Neural crest cell (in vitro differentiated cells): ENCODE results near the gene WDSUB1. TPM values are rescaled to one million over a fixed set of nuclear protein-coding genes. Genes with fewer than 3 reads are reported as not detected.

Experiments used
- DNase-seq: peaks from one replicate; pipeline ENCODE4 v3.0.0; 2021; ENCODE audit warnings: low read depth, mixed read lengths, low spot score
- H3K27ac Mint-ChIP-seq: one replicate; pipeline ENCODE4 v1.8.0; 2021; ENCODE audit warnings: mild to moderate bottlenecking, mixed read lengths; ENCODE audit not compliant: unreplicated experiment
- H3K27me3 Mint-ChIP-seq: 2 replicates; pipeline ENCODE4 v1.8.0; 2021; ENCODE audit warnings: low read depth, mild to moderate bottlenecking, mixed read lengths
- H3K36me3 Mint-ChIP-seq: 2 replicates; pipeline ENCODE4 v1.8.0; 2021; ENCODE audit warnings: low read depth, mild to moderate bottlenecking, mixed read lengths
- H3K4me1 Mint-ChIP-seq: 2 replicates; pipeline ENCODE4 v1.8.0; 2021; ENCODE audit warnings: mixed read lengths
- H3K4me3 Mint-ChIP-seq: one replicate; pipeline ENCODE4 v1.8.0; 2021; ENCODE audit warnings: mild to moderate bottlenecking, mixed read lengths
- H3K9me3 Mint-ChIP-seq: 2 replicates; pipeline ENCODE4 v1.8.0; 2021; ENCODE audit warnings: mixed read lengths
- total RNA-seq: library from RNA; stranded (reverse); gene quantifications from 2 replicates; pipeline ENCODE4 v1.2.1, GENCODE V29; 2021
- TF ChIP-seq, protein P1 (sequence below): fragments of 200-600 bp; sonication (generic); conservative IDR thresholded peaks from 2 replicates; pipeline ENCODE4 v1.5.0; 2021; ENCODE audit warnings: antibody characterized with exemption, mild to moderate bottlenecking

Gene WDSUB1
- total RNA-seq, 1 donor from 2014 or later, result 4.9 TPM

DNA sequence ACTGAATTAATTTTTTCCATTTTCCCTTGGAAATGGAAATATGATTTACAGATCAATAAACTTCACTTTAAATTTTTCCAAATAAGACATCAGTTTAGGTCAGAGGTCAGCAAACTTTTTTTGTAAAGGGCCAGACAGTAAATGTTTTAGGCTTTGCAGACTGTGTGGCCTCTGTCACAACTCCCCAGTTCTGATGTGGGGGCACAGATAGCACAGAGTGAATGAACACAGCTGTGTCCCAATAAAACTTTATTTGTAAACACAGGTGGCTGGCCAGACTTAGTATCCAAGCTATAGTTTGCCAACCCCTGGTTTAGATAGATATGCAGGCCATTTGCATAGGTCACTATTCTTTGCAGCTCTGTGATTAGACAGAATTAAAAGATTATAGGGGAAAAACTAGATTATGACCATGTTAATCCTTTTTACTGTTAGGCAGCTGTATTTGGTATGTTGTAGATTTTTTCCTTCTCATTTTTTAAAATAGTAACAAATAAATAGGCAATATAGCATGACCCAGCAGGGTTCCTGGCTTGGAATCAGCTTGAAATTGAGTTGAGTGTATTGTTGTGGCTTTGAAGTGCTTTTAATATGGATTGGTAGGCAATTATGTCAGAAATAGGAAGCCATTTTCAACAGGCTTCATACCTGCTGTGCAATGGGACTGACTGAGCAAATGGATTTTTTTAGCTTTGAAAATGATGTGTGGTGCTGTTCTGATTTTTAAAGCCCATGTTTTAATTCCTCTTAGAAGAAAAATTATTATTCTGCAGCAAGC, 59.7 kb downstream of the WDSUB1 start:
- TF ChIP-seq, protein P1, sequence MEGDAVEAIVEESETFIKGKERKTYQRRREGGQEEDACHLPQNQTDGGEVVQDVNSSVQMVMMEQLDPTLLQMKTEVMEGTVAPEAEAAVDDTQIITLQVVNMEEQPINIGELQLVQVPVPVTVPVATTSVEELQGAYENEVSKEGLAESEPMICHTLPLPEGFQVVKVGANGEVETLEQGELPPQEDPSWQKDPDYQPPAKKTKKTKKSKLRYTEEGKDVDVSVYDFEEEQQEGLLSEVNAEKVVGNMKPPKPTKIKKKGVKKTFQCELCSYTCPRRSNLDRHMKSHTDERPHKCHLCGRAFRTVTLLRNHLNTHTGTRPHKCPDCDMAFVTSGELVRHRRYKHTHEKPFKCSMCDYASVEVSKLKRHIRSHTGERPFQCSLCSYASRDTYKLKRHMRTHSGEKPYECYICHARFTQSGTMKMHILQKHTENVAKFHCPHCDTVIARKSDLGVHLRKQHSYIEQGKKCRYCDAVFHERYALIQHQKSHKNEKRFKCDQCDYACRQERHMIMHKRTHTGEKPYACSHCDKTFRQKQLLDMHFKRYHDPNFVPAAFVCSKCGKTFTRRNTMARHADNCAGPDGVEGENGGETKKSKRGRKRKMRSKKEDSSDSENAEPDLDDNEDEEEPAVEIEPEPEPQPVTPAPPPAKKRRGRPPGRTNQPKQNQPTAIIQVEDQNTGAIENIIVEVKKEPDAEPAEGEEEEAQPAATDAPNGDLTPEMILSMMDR, result no peak
- DNase-seq, result no peak
- H3K36me3 Mint-ChIP-seq, result peaks cover 3% of the 10 kb centered on the region
- no peak overlapping the region for H3K4me3 Mint-ChIP-seq
- no peaks in the 10 kb centered on the region for H3K27me3 Mint-ChIP-seq
- H3K4me1 Mint-ChIP-seq, result peaks cover 15% of the 10 kb centered on the region
- no peaks in the 10 kb centered on the region for H3K9me3 Mint-ChIP-seq
- no peak overlapping the region for H3K27ac Mint-ChIP-seq

DNA sequence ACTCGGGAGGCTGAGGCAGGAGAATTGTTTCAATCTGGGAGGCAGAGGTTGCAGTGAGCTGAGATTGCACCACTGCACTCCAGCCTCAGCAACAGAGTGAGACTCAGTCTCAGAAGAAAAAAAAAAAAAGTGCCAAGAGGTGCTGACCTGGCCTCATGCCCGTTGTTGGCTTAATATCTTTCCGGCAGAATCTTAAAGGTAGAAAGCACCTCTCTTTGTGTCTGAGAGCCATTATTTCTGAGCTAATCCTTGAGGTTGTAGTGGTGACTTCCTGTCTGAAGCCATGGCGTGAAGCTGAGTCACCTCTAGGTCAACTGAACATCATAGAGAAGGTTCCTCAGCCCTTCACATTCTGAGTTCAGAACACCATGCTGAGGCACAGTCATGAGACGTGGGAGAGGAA, 60.4 kb downstream of the WDSUB1 start:
- no peak overlapping the region for H3K4me3 Mint-ChIP-seq
- TF ChIP-seq, protein P1, result no peak
- no peaks in the 10 kb centered on the region for H3K9me3 Mint-ChIP-seq
- DNase-seq, result no peak
- no peaks in the 10 kb centered on the region for H3K27me3 Mint-ChIP-seq
- H3K4me1 Mint-ChIP-seq, result peaks cover 15% of the 10 kb centered on the region
- H3K36me3 Mint-ChIP-seq, result peaks cover 5% of the 10 kb centered on the region
- H3K27ac Mint-ChIP-seq, result peak overlapping the region; percentile 57

DNA sequence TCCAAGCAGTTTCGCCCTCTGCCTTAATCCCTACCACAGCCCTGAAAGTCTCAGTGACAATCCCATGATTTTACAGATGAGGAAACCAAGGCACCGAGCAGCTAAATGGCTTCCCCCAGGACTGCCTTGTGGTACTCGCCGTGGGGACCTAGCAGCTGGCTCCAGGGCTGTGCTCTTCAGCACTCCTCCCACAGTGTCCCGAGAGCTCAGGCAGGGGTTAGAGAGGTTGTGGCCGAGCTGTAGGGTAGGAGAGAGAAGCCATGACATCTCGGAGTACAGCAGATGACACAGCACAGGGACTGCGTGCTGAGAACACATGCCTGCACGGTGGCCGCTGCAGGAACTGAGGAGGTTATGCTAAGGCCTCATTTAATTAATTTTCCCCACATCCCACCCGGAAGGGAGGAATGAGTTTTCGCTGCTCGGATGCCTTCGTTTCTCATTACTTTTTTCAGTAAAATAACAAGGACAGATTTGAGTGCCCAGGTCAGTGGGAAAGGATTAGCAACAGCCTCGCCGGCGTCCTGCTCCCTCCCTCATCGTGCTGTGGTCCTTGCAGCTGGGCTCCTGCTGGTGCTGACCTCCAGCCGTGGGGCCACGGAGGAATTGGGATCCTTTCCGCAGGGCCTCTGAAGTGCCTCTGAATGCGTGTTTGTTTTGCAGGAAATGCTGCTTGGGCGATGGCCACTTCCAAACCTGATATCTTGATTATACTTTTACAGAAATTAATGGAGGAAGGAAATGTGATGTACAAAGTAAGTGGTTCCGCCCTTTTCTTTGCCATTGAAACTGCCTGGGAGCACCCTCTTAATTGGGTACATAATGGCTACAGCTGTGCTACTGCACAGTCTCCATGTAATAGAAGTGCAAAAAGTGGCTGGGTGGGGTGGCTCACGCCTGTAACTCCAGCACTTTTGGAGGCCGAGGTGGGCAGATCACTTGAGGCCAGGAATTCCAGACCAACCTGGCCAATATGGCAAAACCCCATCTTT, 61.2 kb downstream of the WDSUB1 start:
- Mint-ChIP-seq H3K27me3 (no peaks in the 10 kb centered on the region), H3K4me1 (peaks cover 15% of the 10 kb centered on the region), H3K4me3 (no peak overlapping the region), H3K9me3 (no peaks in the 10 kb centered on the region), H3K36me3 (peaks cover 5% of the 10 kb centered on the region), H3K27ac (peak overlapping the region; percentile 19)
- DNase-seq, result no peak
- TF ChIP-seq, protein P1, result no peak

DNA sequence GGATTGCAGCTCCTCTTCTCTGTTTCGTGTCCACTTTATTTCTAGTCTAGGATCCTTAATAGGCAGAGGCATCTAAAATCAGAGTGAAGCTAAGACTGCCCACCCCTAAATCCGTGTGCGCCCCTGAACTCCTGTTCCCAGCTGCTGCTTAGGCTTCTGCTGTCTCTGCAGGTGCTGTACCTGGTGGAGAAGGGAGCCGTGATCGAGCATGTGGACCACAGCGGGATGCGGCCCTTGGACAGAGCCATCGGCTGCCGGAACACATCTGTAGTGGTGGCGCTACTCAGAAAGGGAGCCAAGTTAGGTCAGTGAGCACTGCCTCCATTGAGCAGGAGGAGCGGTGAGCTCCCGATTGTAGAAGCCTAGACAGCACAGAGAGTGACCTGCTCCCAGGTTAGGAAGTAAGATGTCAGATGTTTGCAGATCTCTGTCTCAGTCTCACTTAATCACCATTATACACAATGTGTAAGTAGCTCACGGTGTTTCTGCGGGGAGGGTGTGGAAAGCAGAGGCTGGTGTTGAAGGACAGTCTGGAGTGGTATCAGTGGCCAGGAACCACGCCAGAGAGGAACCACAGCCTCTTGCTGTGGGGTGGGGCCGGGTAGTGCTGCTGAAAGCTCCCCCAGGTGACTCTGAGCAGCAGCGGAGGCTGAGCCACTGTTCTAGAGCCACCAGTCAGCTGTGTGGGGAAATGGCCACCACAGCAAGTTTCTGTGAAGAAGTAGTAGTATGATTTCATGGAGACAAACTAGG, 62.3 kb downstream of the WDSUB1 start:
- H3K36me3 Mint-ChIP-seq, result peaks cover 2% of the 10 kb centered on the region
- H3K9me3 Mint-ChIP-seq, result no peaks in the 10 kb centered on the region
- H3K27ac Mint-ChIP-seq, result peak overlapping the region; percentile 45
- H3K27me3 Mint-ChIP-seq, result no peaks in the 10 kb centered on the region
- peaks cover 16% of the 10 kb centered on the region for H3K4me1 Mint-ChIP-seq
- TF ChIP-seq, protein P1, result no peak
- no peak overlapping the region for H3K4me3 Mint-ChIP-seq
- DNase-seq, result no peak

DNA sequence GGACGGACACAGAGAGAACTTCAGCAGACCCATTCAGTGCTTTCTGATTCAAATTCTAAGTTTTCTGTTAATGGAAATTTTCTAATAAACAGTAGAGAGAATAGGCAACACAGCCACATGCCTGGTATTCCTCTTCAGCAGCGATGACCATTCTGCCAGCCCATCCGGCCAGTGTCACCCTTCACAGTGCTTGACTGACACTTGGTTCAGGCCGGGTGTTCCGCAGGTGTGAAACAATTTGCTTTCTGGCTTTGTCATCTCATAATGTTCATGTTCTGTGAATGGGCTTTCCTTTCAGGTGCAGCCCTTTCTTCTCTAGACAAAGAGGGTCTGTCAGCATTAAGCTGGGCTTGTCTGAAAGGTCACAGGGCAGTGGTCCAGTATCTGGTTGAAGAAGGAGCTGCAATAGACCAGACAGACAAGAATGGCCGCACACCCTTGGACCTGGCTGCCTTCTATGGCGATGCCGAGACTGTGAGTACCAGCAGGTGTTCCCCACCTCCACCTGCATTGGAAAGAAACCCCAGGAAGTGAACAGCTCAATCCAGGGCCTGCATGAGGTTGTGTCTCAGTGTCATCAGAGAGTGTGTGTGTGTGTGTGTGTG, 67.0 kb downstream of the WDSUB1 start:
- no peaks in the 10 kb centered on the region for H3K9me3 Mint-ChIP-seq
- DNase-seq, result no peak
- no peak overlapping the region for H3K4me3 Mint-ChIP-seq
- no peaks in the 10 kb centered on the region for H3K27me3 Mint-ChIP-seq
- peaks cover 7% of the 10 kb centered on the region for H3K4me1 Mint-ChIP-seq
- no peak overlapping the region for H3K27ac Mint-ChIP-seq
- H3K36me3 Mint-ChIP-seq, result peaks cover 19% of the 10 kb centered on the region
- TF ChIP-seq, protein P1, result no peak
